ENCODE data around the gene PANK2. TPM values are rescaled to one million over a fixed set of nuclear protein-coding genes. Genes with fewer than 3 reads are reported as not detected.
A peak's percentile ranks its signal among the peaks of the same experiment; 100 is the strongest.
"Not testable (repeated sequence)": the region's sequence is repeated elsewhere in the genome, so short reads cannot be mapped to it uniquely, and the experiment has no call there.

The PANK2 gene
- total RNA-seq, 1 donor from 2014 or later: 39.7 TPM

DNA sequence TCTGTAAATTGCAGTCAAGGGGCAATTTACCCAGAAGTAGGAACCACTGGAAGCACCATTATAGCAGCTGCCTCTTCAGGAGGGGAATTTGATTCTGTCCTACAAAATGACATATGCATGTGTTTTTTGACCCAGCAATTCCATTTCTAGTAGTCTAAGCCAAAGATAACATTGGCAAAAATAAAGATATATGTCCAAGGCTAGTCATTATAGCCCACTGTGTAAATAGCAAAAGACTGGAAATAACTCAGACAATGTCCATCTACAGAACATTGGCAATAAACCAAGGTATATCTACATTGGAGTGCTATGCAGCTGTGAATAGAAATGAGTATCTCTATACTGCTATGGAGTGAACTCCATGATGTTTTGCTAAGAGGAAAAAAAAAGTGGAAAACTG is 12.5 kb upstream of the PANK2 start:
- Mint-ChIP-seq H3K36me3 (ENCODE audit: low read depth) (peaks cover 8% of the 10 kb centered on the region), H3K9me3 (ENCODE audit: low read depth) (no peaks in the 10 kb centered on the region), H3K4me1 (ENCODE audit: low read depth) (peaks cover 27% of the 10 kb centered on the region), H3K27ac (ENCODE audit: unreplicated experiment) (peak overlapping the region; percentile 61), H3K27me3 (ENCODE audit: low read depth) (no peaks in the 10 kb centered on the region), H3K4me3 (ENCODE audit: unreplicated experiment) (no peak overlapping the region)
- DNase-seq (ENCODE audit: low spot score): no peak
- TF ChIP-seq, protein P1, sequence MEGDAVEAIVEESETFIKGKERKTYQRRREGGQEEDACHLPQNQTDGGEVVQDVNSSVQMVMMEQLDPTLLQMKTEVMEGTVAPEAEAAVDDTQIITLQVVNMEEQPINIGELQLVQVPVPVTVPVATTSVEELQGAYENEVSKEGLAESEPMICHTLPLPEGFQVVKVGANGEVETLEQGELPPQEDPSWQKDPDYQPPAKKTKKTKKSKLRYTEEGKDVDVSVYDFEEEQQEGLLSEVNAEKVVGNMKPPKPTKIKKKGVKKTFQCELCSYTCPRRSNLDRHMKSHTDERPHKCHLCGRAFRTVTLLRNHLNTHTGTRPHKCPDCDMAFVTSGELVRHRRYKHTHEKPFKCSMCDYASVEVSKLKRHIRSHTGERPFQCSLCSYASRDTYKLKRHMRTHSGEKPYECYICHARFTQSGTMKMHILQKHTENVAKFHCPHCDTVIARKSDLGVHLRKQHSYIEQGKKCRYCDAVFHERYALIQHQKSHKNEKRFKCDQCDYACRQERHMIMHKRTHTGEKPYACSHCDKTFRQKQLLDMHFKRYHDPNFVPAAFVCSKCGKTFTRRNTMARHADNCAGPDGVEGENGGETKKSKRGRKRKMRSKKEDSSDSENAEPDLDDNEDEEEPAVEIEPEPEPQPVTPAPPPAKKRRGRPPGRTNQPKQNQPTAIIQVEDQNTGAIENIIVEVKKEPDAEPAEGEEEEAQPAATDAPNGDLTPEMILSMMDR (IDR thresholded peaks at IDR 0.05): no peak

DNA sequence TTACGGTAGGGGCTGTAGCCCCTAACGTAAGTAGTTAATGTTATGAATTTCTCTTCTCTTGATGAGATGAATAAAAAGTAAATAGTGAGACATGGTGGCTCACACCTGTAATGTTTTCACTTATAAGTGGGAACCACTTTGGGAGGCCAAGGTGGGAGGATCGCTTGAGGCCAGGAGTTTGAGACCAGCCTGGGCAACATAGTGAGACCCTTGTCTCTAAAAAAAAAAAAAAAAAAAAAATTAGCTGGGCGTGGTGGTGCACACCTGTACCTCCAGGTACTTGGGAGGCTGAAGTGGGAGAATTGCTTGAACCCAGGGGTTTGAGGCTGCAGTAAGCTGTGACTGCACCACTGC is 10.3 kb upstream of the PANK2 start:
- not testable (repeated sequence) for DNase-seq (ENCODE audit: low spot score); H3K4me3 Mint-ChIP-seq (ENCODE audit: unreplicated experiment); H3K36me3 Mint-ChIP-seq (ENCODE audit: low read depth); H3K9me3 Mint-ChIP-seq (ENCODE audit: low read depth); H3K27ac Mint-ChIP-seq (ENCODE audit: unreplicated experiment); H3K27me3 Mint-ChIP-seq (ENCODE audit: low read depth)
- peaks cover 23% of the 10 kb centered on the region for H3K4me1 Mint-ChIP-seq (ENCODE audit: low read depth)

DNA sequence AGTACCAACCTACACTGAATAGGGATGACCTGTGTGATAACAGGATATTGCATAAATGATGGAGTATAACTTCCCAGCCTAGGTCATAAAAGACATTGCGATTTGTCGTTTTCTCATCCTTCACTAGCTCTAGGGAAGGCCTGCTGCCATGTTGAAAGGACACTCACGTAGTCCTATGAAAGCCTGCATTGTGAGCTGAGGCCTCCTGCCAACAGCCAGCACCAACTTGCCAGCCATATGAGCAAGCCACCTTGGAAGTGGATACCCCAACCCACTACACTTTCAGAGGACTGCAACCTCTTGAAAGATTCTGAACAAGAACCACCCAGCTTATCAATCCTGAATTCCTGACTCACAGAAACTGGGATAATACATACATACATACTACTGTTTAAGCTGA is 3.5 kb upstream of the PANK2 start:
- H3K9me3 Mint-ChIP-seq (ENCODE audit: low read depth): no peaks in the 10 kb centered on the region
- H3K27me3 Mint-ChIP-seq (ENCODE audit: low read depth): no peaks in the 10 kb centered on the region
- H3K27ac Mint-ChIP-seq (ENCODE audit: unreplicated experiment): no peak overlapping the region
- TF ChIP-seq, protein P1 (IDR thresholded peaks at IDR 0.05): no peak
- no peak for DNase-seq (ENCODE audit: low spot score)
- no peaks in the 10 kb centered on the region for H3K36me3 Mint-ChIP-seq (ENCODE audit: low read depth)
- H3K4me3 Mint-ChIP-seq (ENCODE audit: unreplicated experiment): no peak overlapping the region
- H3K4me1 Mint-ChIP-seq (ENCODE audit: low read depth): peaks cover 17% of the 10 kb centered on the region

DNA sequence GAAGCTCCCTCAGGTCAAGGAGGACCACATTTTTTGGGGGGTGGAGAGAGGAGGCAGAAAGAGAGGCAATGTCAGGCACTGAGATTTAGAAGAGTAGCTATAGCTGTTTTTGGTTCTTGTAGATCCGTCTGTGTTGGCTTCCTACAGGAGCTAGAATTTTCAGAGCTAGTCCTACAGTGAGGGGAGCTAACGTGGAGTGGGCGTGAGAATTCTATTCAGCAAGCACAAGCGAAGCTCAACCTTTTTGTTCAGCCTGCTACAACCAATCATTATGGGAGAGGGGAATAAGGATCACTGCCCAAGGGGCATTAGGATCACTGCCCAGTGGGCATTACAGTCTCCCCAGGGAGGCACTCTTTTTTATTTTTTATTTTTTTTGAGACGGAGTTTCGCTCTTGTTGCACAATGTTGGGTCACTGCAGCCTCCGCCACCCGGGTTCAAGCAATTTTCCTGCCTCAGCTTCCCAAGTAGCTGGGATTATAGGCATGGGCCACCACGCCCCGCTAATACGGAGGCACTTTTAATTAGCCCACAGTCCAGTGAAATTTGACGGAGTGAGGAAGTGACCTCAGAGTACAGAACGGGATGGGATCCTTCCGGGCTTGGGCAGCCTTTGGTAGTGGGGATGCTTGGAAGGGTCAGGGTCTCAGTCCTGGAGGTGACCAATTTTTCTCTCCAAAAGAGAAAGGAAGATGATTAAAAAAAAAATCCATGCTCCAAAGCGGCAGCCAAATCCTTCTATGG is 1.1 kb upstream of the PANK2 start:
- DNase-seq (ENCODE audit: low spot score): no peak
- H3K27me3 Mint-ChIP-seq (ENCODE audit: low read depth): no peaks in the 10 kb centered on the region

DNA sequence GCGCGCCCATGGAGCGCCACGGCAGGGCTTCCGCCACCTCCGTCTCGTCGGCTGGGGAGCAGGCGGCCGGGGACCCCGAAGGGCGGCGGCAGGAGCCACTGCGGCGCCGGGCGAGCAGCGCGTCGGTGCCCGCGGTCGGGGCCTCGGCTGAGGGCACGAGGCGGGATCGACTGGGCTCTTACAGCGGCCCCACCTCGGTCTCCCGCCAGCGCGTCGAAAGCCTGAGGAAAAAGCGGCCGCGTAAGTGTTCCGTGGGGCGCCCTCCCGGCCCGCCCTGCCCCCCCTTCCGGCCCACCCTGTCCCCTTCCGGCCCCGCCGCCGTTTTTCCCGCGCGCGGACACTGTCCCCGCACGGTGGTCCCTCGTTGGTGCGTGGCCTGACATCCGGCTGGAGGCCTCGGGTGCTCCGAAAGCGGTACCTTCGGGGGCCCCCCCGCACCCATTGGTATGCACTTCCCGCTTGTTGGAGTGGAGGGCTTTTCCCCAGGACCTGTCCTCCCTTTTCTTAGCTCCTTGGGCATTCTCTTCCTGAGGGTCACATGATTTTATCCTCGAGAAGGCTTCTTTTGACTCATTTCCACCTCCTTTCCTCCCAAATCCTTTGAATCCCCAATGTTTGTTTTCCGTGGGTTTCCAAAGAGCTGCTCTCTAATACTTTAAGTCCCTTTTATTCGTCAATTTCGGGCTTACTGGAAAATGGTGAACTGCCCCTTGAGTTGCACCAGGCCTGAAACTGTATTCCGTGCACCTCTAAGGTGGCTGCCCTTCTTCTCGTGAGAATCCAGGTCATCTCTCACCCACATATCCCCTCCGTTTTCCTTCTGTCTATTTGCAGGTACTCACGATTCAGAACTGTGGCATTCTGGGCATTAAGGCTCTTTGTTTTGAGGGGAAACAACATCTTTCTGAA is 556 bp downstream of the PANK2 start:
- DNase-seq (ENCODE audit: low spot score): no peak
- TF ChIP-seq, protein P1 (IDR thresholded peaks at IDR 0.05): peak; percentile 32
- H3K36me3 Mint-ChIP-seq (ENCODE audit: low read depth): no peaks in the 10 kb centered on the region
- no peaks in the 10 kb centered on the region for H3K9me3 Mint-ChIP-seq (ENCODE audit: low read depth)
- H3K4me1 Mint-ChIP-seq (ENCODE audit: low read depth): peaks cover 52% of the 10 kb centered on the region
- H3K27ac Mint-ChIP-seq (ENCODE audit: unreplicated experiment): peak overlapping the region; percentile 98
- peak overlapping the region; percentile 92 for H3K4me3 Mint-ChIP-seq (ENCODE audit: unreplicated experiment)
- H3K27me3 Mint-ChIP-seq (ENCODE audit: low read depth): no peaks in the 10 kb centered on the region

More for the DNA sequence above, 1.1 kb upstream of the PANK2 start:
- Mint-ChIP-seq H3K36me3 (ENCODE audit: low read depth) (no peaks in the 10 kb centered on the region), H3K4me1 (ENCODE audit: low read depth) (peaks cover 41% of the 10 kb centered on the region), H3K9me3 (ENCODE audit: low read depth) (no peaks in the 10 kb centered on the region), H3K27ac (ENCODE audit: unreplicated experiment) (peak overlapping the region; percentile 90), H3K4me3 (ENCODE audit: unreplicated experiment) (peak overlapping the region; percentile 92)
- TF ChIP-seq, protein P1 (IDR thresholded peaks at IDR 0.05): no peak
